Stimulated activated naive B cell treated with anti-CD40 and anti-IgM and Interleukin-4, amounts not matched to agents 10 μg/mL and 1 μg/mL and 100 μg/mL, for 72 hours (primary cell): Measurements from ENCODE around the gene HVCN1.

Source experiments
- ATAC-seq, 2 donors: fragments of 150-1000 bp; cut with Tn5 transposase; replicated peaks; 2 replicates each; pipeline ENCODE4 v1.10.0; 2021; ENCODE audit warnings: moderate library complexity in 1 of 2
- DNase-seq: peaks from one replicate; pipeline ENCODE4 v3.0.0; 2021
- H3K27ac Mint-ChIP-seq: one replicate; pipeline ENCODE4 v1.8.0; 2022; ENCODE audit warnings: mild to moderate bottlenecking, mixed read lengths
- H3K27me3 Mint-ChIP-seq, 2 donors: one replicate each; pipeline ENCODE4 v1.8.0; 2022; ENCODE audit warnings: mixed read lengths in 2 of 2
- H3K36me3 Mint-ChIP-seq, 2 donors: one replicate each; pipeline ENCODE4 v1.8.0; 2022; ENCODE audit warnings: mixed read lengths in 2 of 2, mild to moderate bottlenecking in 1 of 2
- H3K4me1 Mint-ChIP-seq, 2 donors: one replicate each; pipeline ENCODE4 v1.8.0; 2022; ENCODE audit warnings: mixed read lengths in 2 of 2, mild to moderate bottlenecking in 1 of 2
- H3K4me3 Mint-ChIP-seq, 2 donors: one replicate each; pipeline ENCODE4 v1.8.0; 2022; ENCODE audit warnings: mild to moderate bottlenecking in 2 of 2, mixed read lengths in 2 of 2, moderate library complexity in 1 of 2
- H3K9me3 Mint-ChIP-seq, 2 donors: one replicate each; pipeline ENCODE4 v1.8.0; 2022; ENCODE audit warnings: mixed read lengths in 2 of 2, mild to moderate bottlenecking in 1 of 2

Gene HVCN1

GRCh38 chr12:110639336-110640141 is 49.4 kb downstream of the HVCN1 start:
- H3K9me3 Mint-ChIP-seq: peaks cover 0 to 3% of the 10 kb centered on the region in 2 donors
- H3K27me3 Mint-ChIP-seq: no peaks in the 10 kb centered on the region
- ATAC-seq (peak; percentile 52 to 53), DNase-seq (no peak)
- H3K4me3 Mint-ChIP-seq: peak overlapping the region in 1 of 2 donors; percentile 17
- H3K36me3 Mint-ChIP-seq: peaks cover 25 to 49% of the 10 kb centered on the region in 2 donors
- peaks cover 72 to 99% of the 10 kb centered on the region in 2 donors for H3K4me1 Mint-ChIP-seq
- peak overlapping the region; percentile 92 for H3K27ac Mint-ChIP-seq

DNA sequence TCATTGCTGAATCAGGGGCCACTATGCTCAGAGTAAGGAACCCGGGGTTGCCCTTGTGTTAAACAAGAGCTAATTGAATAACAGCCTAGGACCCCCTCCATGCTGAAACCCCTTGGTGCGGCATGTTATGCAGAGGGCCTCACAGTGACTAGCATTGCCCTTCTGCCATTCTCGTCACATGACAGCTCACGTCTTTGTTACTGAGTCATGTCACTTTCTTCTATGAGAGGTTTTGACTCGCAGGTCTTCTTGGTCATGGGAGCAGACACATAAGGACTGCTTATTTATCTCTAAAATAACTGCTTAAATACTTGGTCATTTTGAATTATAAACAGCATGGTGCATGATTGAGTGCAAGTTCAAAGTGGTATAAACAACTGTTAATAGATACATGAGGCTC is 50.1 kb downstream of the HVCN1 start:
- DNase-seq (no peak), ATAC-seq (no peak)
- peaks cover 69 to 96% of the 10 kb centered on the region in 2 donors for H3K4me1 Mint-ChIP-seq
- peaks cover 18 to 47% of the 10 kb centered on the region in 2 donors for H3K36me3 Mint-ChIP-seq
- no peaks in the 10 kb centered on the region for H3K27me3 Mint-ChIP-seq
- H3K9me3 Mint-ChIP-seq: peaks cover 0 to 3% of the 10 kb centered on the region in 2 donors
- no peak overlapping the region for H3K4me3 Mint-ChIP-seq
- H3K27ac Mint-ChIP-seq: no peak overlapping the region

GRCh38 chr12:110637869-110638441 is 51.0 kb downstream of the HVCN1 start:
- H3K4me1 Mint-ChIP-seq: peaks cover 69 to 96% of the 10 kb centered on the region in 2 donors
- peak; percentile 38 to 53 for ATAC-seq
- H3K36me3 Mint-ChIP-seq: peaks cover 21 to 48% of the 10 kb centered on the region in 2 donors
- H3K4me3 Mint-ChIP-seq: peak overlapping the region in 1 of 2 donors; percentile 36
- peak overlapping the region; percentile 96 for H3K27ac Mint-ChIP-seq
- no peak for DNase-seq
- peaks cover 0 to 3% of the 10 kb centered on the region in 2 donors for H3K9me3 Mint-ChIP-seq
- no peaks in the 10 kb centered on the region for H3K27me3 Mint-ChIP-seq

- peak overlapping the region; percentile 96 for H3K27ac Mint-ChIP-seq
- no peaks in the 10 kb centered on the region for H3K27me3 Mint-ChIP-seq
- peaks cover 70 to 96% of the 10 kb centered on the region in 2 donors for H3K4me1 Mint-ChIP-seq
- H3K4me3 Mint-ChIP-seq: peak overlapping the region; percentile 36 to 50
- peaks cover 21 to 49% of the 10 kb centered on the region in 2 donors for H3K36me3 Mint-ChIP-seq
- peaks cover 0 to 3% of the 10 kb centered on the region in 2 donors for H3K9me3 Mint-ChIP-seq
- DNase-seq (peak; percentile 63), ATAC-seq (peak; percentile 77 to 84)
Observed at GRCh38 chr12:110636516-110636915, 52.4 kb downstream of the HVCN1 start.

DNA sequence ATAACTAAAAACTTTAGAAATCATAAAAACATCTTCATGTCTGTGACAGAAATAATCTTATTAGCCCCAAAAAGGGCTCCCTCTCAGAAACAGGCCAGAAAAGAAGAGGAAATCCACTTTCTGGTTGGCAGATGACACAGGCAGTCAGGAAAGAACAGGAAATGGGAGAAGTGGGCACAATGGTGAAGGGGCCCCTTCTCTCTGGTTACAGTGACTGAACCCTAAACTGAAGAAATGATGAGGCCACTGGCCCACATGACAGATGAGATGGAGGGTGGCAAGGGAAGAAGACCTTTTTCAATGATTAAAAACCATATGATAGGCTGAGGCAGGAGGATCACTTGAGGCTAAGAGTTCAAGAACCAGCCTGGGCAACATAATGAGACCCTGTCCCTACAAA is 53.9 kb downstream of the HVCN1 start:
- H3K4me3 Mint-ChIP-seq: no peak overlapping the region
- H3K36me3 Mint-ChIP-seq: peaks cover 18 to 47% of the 10 kb centered on the region in 2 donors
- peaks cover 0 to 3% of the 10 kb centered on the region in 2 donors for H3K9me3 Mint-ChIP-seq
- H3K27ac Mint-ChIP-seq: peak overlapping the region; percentile 91
- DNase-seq (no peak), ATAC-seq (no peak)
- no peaks in the 10 kb centered on the region for H3K27me3 Mint-ChIP-seq
- peaks cover 62 to 81% of the 10 kb centered on the region in 2 donors for H3K4me1 Mint-ChIP-seq

DNA sequence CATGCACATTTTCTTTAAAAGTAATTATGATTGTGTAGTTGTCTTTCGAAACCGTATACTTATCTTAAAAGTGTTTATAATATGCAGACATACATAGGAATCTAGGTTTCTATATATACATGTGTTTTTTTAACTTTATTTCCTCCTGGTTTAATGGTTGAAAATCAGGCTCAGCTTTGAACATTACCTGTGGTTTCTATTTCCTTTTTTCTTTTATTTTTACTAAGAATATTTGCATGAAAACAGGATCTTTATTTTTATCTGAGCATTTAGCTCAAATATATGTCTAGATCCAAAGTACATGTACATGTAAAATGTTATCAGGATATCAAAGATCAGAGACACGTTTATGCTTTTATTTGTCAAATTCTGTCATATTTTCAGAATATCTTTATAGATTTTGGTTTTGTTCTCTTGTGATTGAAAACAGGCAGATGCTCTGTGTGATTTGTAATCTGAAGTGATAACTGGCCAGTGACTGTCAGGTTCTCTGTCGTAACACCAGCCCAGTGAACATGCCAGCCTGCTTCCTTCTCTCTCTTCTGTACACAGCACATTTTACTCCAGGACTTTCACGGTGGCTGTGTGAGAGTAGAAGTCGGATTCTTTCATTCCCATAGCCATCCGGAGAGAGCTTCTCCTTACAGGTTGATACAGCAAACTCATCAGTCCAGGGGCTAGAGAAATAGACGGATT is 61.3 kb downstream of the HVCN1 start:
- Mint-ChIP-seq H3K9me3 (peaks cover 0 to 3% of the 10 kb centered on the region in 2 donors), H3K27ac (peak overlapping the region; percentile 93), H3K36me3 (peaks cover 22 to 31% of the 10 kb centered on the region in 2 donors), H3K4me3 (peak overlapping the region; percentile 64 to 72), H3K27me3 (no peaks in the 10 kb centered on the region), H3K4me1 (peaks cover 28 to 68% of the 10 kb centered on the region in 2 donors)
- DNase-seq: no peak
- ATAC-seq: peak; percentile 70 to 75

- ATAC-seq (no peak), DNase-seq (no peak)
- Mint-ChIP-seq H3K9me3 (peaks cover 2 to 3% of the 10 kb centered on the region in 2 donors), H3K36me3 (peaks cover 7 to 16% of the 10 kb centered on the region in 2 donors), H3K4me3 (no peak overlapping the region), H3K27ac (peak overlapping the region; percentile 48), H3K4me1 (peaks cover 24 to 81% of the 10 kb centered on the region in 2 donors), H3K27me3 (no peaks in the 10 kb centered on the region)
Observed at GRCh38 chr12:110622582-110622981, 66.3 kb downstream of the HVCN1 start.

GRCh38 chr12:110619534-110619953 is 69.4 kb downstream of the HVCN1 start:
- peak; percentile 87 to 91 for ATAC-seq
- Mint-ChIP-seq H3K9me3 (peaks cover 0 to 2% of the 10 kb centered on the region in 2 donors), H3K27ac (peak overlapping the region; percentile 96), H3K4me1 (peaks cover 30 to 90% of the 10 kb centered on the region in 2 donors), H3K36me3 (peaks cover 11 to 17% of the 10 kb centered on the region in 2 donors), H3K27me3 (no peaks in the 10 kb centered on the region), H3K4me3 (peak overlapping the region; percentile 71 to 72)
- DNase-seq: peak; percentile 68

- H3K4me3 Mint-ChIP-seq: no peak overlapping the region
- no peaks in the 10 kb centered on the region for H3K9me3 Mint-ChIP-seq
- no peaks in the 10 kb centered on the region for H3K27me3 Mint-ChIP-seq
- peak overlapping the region; percentile 84 for H3K27ac Mint-ChIP-seq
- DNase-seq: no peak
- no peak for ATAC-seq
- peaks cover 19 to 75% of the 10 kb centered on the region in 2 donors for H3K4me1 Mint-ChIP-seq
- peaks cover 6 to 10% of the 10 kb centered on the region in 2 donors for H3K36me3 Mint-ChIP-seq
Observed at GRCh38 chr12:110616471-110617115, 72.3 kb downstream of the HVCN1 start.

DNA sequence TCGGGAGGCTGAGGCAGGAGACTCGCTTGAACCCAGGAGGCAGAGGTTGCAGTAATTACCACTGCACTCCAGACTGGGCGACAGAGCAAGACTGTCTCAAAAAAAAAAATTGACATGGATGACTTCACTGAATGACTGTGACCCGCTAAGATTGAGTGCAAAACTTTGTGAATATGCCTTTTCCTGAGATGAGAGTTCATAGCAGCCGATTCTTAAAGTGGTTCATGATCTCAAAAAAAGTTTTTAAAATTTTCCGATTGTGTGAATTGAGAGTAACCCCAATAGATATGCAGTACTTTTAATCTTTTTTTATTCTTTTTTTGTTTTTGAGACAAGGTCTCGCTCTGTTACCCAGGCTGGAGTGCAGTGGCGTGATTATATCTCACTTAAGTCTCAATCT is 73.7 kb downstream of the HVCN1 start:
- Mint-ChIP-seq H3K9me3 (no peaks in the 10 kb centered on the region), H3K27ac (peak overlapping the region; percentile 96), H3K4me1 (peaks cover 22 to 78% of the 10 kb centered on the region in 2 donors), H3K4me3 (peak overlapping the region; percentile 57 to 71), H3K36me3 (peaks cover 6 to 10% of the 10 kb centered on the region in 2 donors), H3K27me3 (no peaks in the 10 kb centered on the region)
- peak in 1 of 2 donors; percentile 26 for ATAC-seq
- no peak for DNase-seq

GRCh38 chr12:110613771-110614684 is 74.9 kb downstream of the HVCN1 start, which contains the start of gene TCTN1:
TSS of gene TCTN1 (plus strand) at chr12:110614129. CDS start at chr12:110614183, 54 bp downstream.
- H3K4me3 Mint-ChIP-seq: peak within 1 kb of the TSS; percentile 83 to 92
- peak within 1 kb of the TSS; percentile 96 for H3K27ac Mint-ChIP-seq
- peak; percentile 97 for DNase-seq
- H3K36me3 Mint-ChIP-seq: peaks cover 6 to 10% of the 10 kb centered on the region in 2 donors
- peaks cover 17 to 77% of the 10 kb centered on the region in 2 donors for H3K4me1 Mint-ChIP-seq
- ATAC-seq: peak; percentile 95 to 98
- H3K27me3 Mint-ChIP-seq: no peaks in the 10 kb centered on the region
- no peaks in the 10 kb centered on the region for H3K9me3 Mint-ChIP-seq

- peak in 1 of 2 donors; percentile 0 for ATAC-seq
- H3K9me3 Mint-ChIP-seq: no peaks in the 10 kb centered on the region
Observed at GRCh38 chr12:110613071-110613770, 75.7 kb downstream of the HVCN1 start.

More at GRCh38 chr12:110613071-110613770, 75.7 kb downstream of the HVCN1 start:
- H3K36me3 Mint-ChIP-seq: peaks cover 6 to 10% of the 10 kb centered on the region in 2 donors
- H3K4me3 Mint-ChIP-seq: peak overlapping the region; percentile 83 to 92
- H3K4me1 Mint-ChIP-seq: peaks cover 17 to 82% of the 10 kb centered on the region in 2 donors
- H3K27me3 Mint-ChIP-seq: no peaks in the 10 kb centered on the region
- no peak for DNase-seq
- H3K27ac Mint-ChIP-seq: peak overlapping the region; percentile 96
